Stomach (tissue), 9 donors: ENCODE data around the gene RASA3. TPM values are rescaled to one million over a fixed set of nuclear protein-coding genes. Genes with fewer than 3 reads are reported as not detected.

Experiments used
- DNase-seq, 2 donors: peaks; one replicate each; pipeline versions ENCODE4 v3.0.0 to v3.0.0-alpha.2; 2013 to 2019
- H3K27ac ChIP-seq, 5 donors: fragments of 200-600 bp in 4 of 5; sonication (generic) in 4 of 5; one replicate each; pipeline ENCODE4 v1.5.1; 2013 to 2019; ENCODE audit warnings: mild to moderate bottlenecking in 1 of 5, moderate library complexity in 1 of 5
- H3K27me3 ChIP-seq, 3 donors: fragments of 200-600 bp; sonication (generic); one replicate each; pipeline ENCODE4 v1.5.1; 2017 to 2019; ENCODE audit warnings: mixed run types in 1 of 3
- H3K36me3 ChIP-seq, 4 donors: fragments of 200-600 bp; sonication (generic); 1 replicate in 3 of 4; 2 replicates in 1 of 4; pipeline ENCODE4 v1.5.1; 2016 to 2019
- H3K4me1 ChIP-seq, 4 donors: fragments of 200-600 bp; sonication (generic); one replicate each; pipeline ENCODE4 v1.5.1; 2016 to 2019
- H3K4me3 ChIP-seq, 4 donors: fragments of 200-600 bp; sonication (generic) in 3 of 4; one replicate each; pipeline ENCODE4 v1.5.1; 2016 to 2019; ENCODE audit warnings: mild to moderate bottlenecking in 1 of 4
- H3K9me3 ChIP-seq, 4 donors: fragments of 200-600 bp; sonication (generic); one replicate each; pipeline ENCODE4 v1.5.1; 2016 to 2019
- CTCF ChIP-seq, 7 experiments: fragments of 450-650 bp in 4 of 7; fragments of 200-600 bp in 3 of 7; sonication (generic) in 3 of 7; IDR thresholded peaks; one replicate each; pipeline ENCODE4 v1.5.1; 2016 to 2019; ENCODE audit warnings: antibody characterized with exemption in 7 of 7, control low read depth in 2 of 7, mild to moderate bottlenecking in 1 of 7
- EP300 ChIP-seq: sonication (generic); formaldehyde crosslinking; IDR thresholded peaks from one replicate; pipeline ENCODE4 v1.6.1; 2017; ENCODE audit warnings: antibody characterized with exemption
- POLR2A ChIP-seq, 4 donors: fragments of 450-650 bp; IDR thresholded peaks; one replicate each; pipeline ENCODE4 v1.6.1; 2016; ENCODE audit warnings: antibody characterized with exemption in 4 of 4, control low read depth in 2 of 4, mild to moderate bottlenecking in 1 of 4, moderate library complexity in 1 of 4
- POLR2AphosphoS5 ChIP-seq, 3 donors: sonication (generic); formaldehyde crosslinking; IDR thresholded peaks; one replicate each; pipeline ENCODE4 v1.6.1; 2016; ENCODE audit warnings: antibody characterized with exemption in 3 of 3
- WGBS, 5 donors: extraction: QIAGEN DNeasy Blood & Tissue Kit in 3 of 5; methylation state at CpG; one replicate each; pipeline versions ENCODE4 v1.1.5 to v1.1.7; 2013 to 2018; 5-methylcytosine and 5-hydroxymethylcytosine counted together
- intact Hi-C: fragments of 100-400 bp; cut with DNase I; formaldehyde crosslinking; loops from one replicate; pipeline ENCODE4 v1.15.1; 2023; ENCODE audit warnings: low total_unique reads
- polyA plus RNA-seq, 3 donors: library from polyadenylated mRNA; stranded (reverse); fragments of 200-250 nt; gene quantifications; one replicate each; pipeline ENCODE4 v1.2.3, GENCODE V29; 2013
- total RNA-seq, 5 donors: library from RNA; depleted of rRNA; stranded (reverse); fragments of >200 nt; gene quantifications; one replicate each; pipeline versions ENCODE4 v1.1.0 to v1.2.3, GENCODE V29; 2014 to 2016
- donor health status: healthy with polysubstance abuse.
- donor health status: Bipolar disorder and iron deficiency.
- donor health status: healthy.

RASA3 gene
- total and polyA plus RNA-seq, 8 donors, result 3.7 to 22.3 (median 7.9) TPM

- Histone ChIP-seq H3K36me3 (no peaks in the 10 kb centered on the region), H3K4me3 (no peak overlapping the region), H3K27ac (peak overlapping the region in 3 of 5 donors; percentile 47 to 82 (median 62)), H3K4me1 (peaks cover 7 to 55% (median 42%) of the 10 kb centered on the region in 4 donors), H3K27me3 (no peaks in the 10 kb centered on the region), H3K9me3 (no peaks in the 10 kb centered on the region)
- no peak for DNase-seq
- intact Hi-C loops, result no loop called here
- TF ChIP-seq POLR2AphosphoS5 (IDR thresholded peaks at IDR 0.05) (no peak), EP300 (no peak), POLR2A (IDR thresholded peaks at IDR 0.05) (no peak), CTCF (IDR thresholded peaks at IDR 0.05) (no peak)
- WGBS, 5 donors, result 73 to 90% (median 85%) methylated on average over 8 to 20 of the region's 20 CpGs
Measured at GRCh38 chr13:114108894-114109293, 23.5 kb downstream of the RASA3 start.

DNA sequence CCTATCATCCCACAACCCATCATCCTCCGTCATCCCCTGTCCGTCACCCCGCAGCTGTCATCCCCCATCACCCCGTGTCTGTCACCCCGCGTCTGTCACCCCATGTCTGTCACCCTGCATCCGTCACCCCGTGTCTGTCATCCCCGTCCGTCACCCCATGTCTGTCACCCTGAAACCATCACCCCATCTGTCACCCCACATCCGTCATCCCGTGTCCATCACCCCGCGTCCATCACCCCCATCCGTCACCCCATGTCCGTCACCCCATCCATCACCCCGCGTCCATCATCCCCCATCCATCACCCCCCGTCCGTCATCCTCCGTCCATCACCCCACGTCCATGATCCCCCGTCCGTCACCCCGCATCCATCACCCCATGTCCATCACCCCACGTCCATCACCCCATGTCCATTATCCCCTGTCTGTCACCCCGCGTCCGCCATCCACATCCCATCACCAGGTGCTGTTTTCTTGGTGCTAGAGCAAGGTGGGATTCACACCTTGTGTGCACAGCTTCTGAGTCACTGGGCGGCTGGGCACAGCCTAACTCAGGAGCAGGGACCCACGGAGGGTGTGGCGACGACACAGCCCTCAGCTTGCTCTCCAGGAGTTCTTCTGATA, 24.2 kb downstream of the RASA3 start:
- intact Hi-C loops, result no loop called here
- TF ChIP-seq EP300 (no peak), CTCF (IDR thresholded peaks at IDR 0.05) (no peak), POLR2A (IDR thresholded peaks at IDR 0.05) (no peak), POLR2AphosphoS5 (IDR thresholded peaks at IDR 0.05) (no peak)
- no peak for DNase-seq

DNA sequence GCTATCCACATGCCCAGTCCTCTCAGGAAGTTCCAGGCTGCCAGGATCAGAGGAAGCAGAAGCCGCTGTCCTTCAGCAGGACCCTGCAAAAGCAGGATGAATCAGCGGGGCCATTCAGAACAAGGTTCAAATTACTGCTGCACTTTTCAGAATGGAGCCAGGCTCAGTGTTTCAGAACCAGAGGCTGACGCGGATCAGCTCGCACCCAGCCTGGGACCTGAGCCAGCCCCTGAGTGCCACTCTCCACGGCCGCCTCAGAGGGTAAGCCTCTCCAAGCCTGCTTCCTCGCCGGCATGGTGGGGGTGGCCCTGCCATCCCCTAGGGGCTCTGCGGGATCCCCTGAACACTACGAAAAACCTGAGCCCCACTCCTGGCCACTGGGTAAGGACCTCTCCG, 24.7 kb downstream of the RASA3 start:
- H3K9me3 ChIP-seq, result no peaks in the 10 kb centered on the region
- no peak overlapping the region for H3K4me3 ChIP-seq
- 66 to 80% (median 74%) methylated on average over 9 to 12 of the region's 12 CpGs for WGBS, 5 donors
- peaks cover 7 to 53% (median 42%) of the 10 kb centered on the region in 4 donors for H3K4me1 ChIP-seq
- intact Hi-C loops, result no loop called here
- TF ChIP-seq CTCF (IDR thresholded peaks at IDR 0.05), result no peak
- no peak for TF ChIP-seq EP300
- no peak for TF ChIP-seq POLR2A (IDR thresholded peaks at IDR 0.05)
- no peak for TF ChIP-seq POLR2AphosphoS5 (IDR thresholded peaks at IDR 0.05)
- no peaks in the 10 kb centered on the region for H3K36me3 ChIP-seq
- H3K27me3 ChIP-seq, result no peaks in the 10 kb centered on the region
- peak overlapping the region in 3 of 5 donors; percentile 31 to 56 (median 49) for H3K27ac ChIP-seq
- no peak for DNase-seq

More for the DNA sequence above, 24.2 kb downstream of the RASA3 start:
- H3K9me3 ChIP-seq, result no peaks in the 10 kb centered on the region
- no peaks in the 10 kb centered on the region for H3K36me3 ChIP-seq
- peak overlapping the region in 3 of 5 donors; percentile 31 to 82 (median 62) for H3K27ac ChIP-seq
- no peak overlapping the region for H3K4me3 ChIP-seq
- 83 to 92% (median 91%) methylated on average over 32 to 33 of the region's 33 CpGs for WGBS, 5 donors
- H3K4me1 ChIP-seq, result peaks cover 7 to 55% (median 42%) of the 10 kb centered on the region in 4 donors
- H3K27me3 ChIP-seq, result no peaks in the 10 kb centered on the region

- intact Hi-C loops, result no loop called here
- no peak for DNase-seq
- H3K4me1 ChIP-seq, result peaks cover 7 to 50% (median 40%) of the 10 kb centered on the region in 4 donors
- H3K27ac ChIP-seq, result peak overlapping the region in 3 of 5 donors; percentile 1 to 49 (median 31)
- no peak overlapping the region for H3K4me3 ChIP-seq
- H3K36me3 ChIP-seq, result no peaks in the 10 kb centered on the region
- H3K27me3 ChIP-seq, result no peaks in the 10 kb centered on the region
- no peaks in the 10 kb centered on the region for H3K9me3 ChIP-seq
- 84 to 92% (median 87%) methylated on average over 22 to 27 of the region's 27 CpGs for WGBS, 5 donors
- TF ChIP-seq POLR2AphosphoS5 (IDR thresholded peaks at IDR 0.05) (no peak), POLR2A (IDR thresholded peaks at IDR 0.05) (no peak), CTCF (IDR thresholded peaks at IDR 0.05) (no peak), EP300 (no peak)
Measured at GRCh38 chr13:114106991-114107685, 25.3 kb downstream of the RASA3 start.
